HG02973 (cell line): Measurements from ENCODE around the gene TREX2.
"Not testable (repeated sequence)": the region's sequence is repeated elsewhere in the genome, so short reads cannot be mapped to it uniquely, and the experiment has no call there.

ENCODE experiments used
- ATAC-seq: cut with Tn5 transposase; IDR thresholded peaks from one replicate; pipeline ENCODE4 v1.9.1; 2021; ENCODE audit warnings: moderate library complexity; ENCODE audit not compliant: unreplicated experiment

The TREX2 gene

DNA sequence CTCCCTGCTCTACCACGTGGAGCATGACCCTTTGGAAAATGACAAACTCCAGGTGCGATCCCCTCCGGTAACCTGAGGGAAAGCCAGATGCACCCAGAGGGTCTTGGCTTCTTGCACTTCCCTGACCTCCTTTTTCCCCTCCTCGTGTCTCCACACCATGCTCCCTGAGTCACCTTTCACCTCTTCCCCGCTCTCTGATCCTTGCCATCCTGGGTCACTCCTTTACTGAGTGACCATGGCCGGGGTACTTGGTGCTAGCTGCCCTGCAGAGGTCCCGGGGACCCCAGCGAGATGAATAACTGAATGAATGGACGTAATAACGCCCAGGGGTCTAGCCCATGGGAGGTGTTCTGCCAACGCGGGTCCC, 35.0 kb downstream of the TREX2 start:
- ATAC-seq: no peak

DNA sequence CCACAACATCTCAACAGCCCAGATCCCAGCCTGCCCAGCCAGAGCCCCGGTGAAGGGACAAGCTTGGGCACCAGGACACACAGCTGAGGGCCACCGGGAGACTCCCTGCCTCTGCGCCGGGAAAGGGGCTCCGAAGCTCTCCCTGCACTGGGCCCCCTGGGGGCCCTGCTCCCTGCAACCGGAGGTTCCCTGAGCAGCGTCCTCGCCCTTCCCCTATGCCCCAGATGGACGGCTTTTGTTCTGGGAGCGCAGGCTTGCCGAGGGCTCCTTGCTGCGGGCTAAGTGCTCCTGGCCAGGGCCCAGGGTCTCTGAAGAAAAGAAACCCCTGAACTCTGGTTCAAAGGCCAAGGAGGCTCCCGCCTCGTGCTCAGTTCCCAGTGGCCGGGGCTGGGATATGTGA, 35.5 kb downstream of the TREX2 start:
- ATAC-seq: no peak

DNA sequence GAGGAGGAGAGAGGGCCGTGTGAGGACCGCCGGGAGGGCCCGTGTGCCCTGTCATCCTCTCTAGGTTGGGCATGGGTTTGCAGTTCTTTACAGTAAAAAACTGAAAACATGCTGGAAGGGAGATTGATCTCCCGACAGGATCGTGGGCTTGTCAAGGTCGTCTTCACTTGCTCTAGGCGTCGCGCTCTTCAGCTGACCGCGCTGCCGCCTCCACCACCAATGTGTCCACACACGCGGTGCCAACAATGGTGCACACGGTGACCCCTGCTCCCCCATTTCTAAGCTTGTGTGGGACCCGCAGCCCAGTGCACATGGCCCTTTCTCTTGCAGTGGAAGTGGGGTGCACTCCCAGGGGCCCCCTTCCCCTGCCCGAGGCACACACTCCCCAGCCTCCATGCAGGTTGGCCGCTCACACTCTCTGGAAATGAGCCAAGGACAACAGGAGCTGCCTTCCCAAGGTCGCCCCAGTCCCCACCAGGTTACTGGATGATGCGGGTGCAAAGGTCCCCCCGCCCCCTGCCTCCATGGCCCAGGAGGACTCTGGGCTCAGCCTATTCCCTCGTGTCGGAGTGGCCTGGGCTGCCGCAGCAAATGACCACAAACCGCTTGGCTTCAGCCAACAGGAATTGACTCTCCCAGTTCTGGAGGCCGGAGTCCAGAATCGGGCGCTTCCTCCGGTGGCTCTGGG, 36.3 kb downstream of the TREX2 start:
- ATAC-seq: no peak

GRCh38 chrX:153408871-153409351, 36.9 kb downstream of the TREX2 start:
- no peak for ATAC-seq

- no peak for ATAC-seq
Observed at GRCh38 chrX:153408221-153408721, 37.6 kb downstream of the TREX2 start.

DNA sequence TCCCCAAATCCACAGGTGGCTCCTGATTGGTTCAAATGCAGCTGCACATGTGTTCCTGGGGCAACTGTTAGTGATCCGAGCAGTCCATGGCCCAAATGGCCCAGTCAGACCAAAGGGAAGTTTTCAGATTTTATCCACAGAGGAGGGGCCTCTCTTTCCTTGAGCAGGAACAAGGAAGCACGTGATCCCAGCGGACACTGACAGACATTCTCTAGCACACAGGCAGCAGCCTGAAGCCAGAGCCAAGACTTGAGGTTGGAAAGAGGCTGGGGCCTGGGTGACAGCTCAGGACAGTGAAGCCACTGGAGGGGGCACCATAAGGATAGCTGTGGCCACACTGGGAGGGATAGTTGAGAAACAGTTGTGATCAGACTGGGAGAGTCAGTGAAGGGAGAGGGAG, 38.1 kb downstream of the TREX2 start:
- no peak for ATAC-seq

DNA sequence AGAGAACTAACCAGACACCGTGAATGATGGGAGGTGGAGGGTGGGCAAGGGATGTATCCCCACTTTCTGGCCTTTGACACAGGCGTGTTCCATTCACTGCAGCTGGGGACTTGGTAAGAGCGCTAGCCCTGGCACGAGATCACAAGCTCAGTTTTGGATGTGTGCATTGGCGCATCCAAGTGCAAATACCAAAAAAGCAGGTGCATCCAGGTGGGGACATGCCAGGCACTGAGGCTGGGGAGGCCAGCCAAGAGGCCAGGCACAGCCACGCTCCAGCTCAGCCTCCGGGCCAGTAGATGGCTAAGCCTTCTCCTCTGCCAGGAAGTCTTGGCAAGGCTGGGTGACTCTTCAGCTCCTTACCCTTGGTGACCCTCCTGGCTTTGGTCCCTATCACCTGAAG, 39.0 kb downstream of the TREX2 start:
- ATAC-seq: no peak

DNA sequence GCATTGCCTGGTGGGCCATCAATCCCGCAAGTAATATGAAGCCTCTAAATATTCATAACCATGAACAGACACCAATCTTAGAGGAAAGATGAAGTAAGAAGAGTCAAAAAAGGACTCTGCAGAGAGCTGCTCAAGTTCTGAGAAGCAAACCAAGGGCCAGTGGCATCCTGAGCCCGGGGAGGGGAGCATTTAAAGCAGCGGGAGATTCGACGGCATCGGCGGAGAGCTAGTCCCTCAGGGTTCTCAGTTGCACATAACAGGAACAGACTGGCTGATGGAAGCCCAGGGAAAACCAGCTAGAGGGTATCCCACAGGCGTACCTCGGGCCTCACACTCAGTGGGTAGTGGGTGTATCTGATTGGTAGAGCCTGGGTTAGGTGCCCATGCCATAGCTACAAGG, 39.8 kb downstream of the TREX2 start:
- no peak for ATAC-seq

- ATAC-seq: no peak
Observed at GRCh38 chrX:153405426-153405825, 40.4 kb downstream of the TREX2 start.

DNA sequence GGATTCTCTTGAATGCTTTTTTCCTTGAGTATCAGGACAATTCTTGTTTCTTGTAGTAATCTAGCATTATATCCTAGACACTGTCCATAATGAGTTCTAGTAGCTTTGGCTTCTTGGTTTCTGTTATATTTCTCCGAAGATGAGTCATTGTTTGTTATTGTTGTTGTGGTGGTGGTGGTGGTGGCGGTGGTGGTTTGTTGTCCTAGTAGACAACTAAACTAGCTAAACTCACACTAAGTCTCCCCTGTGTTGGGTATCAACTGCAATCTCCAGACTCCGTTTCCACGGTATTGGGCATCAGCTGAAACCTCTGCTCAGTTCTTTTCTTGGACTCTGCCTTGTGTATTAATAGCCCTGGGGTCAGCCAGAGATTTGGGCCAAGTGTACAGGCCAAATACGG, 41.5 kb downstream of the TREX2 start:
- not testable (repeated sequence) for ATAC-seq

- ATAC-seq: no peak
Observed at GRCh38 chrX:153401133-153401764, 44.6 kb downstream of the TREX2 start, which contains the start of gene PNMA6E. Gene PNMA6E (minus strand): TSS chrX:153401350. CDS start chrX:153398849, 2,501 bp downstream.

DNA sequence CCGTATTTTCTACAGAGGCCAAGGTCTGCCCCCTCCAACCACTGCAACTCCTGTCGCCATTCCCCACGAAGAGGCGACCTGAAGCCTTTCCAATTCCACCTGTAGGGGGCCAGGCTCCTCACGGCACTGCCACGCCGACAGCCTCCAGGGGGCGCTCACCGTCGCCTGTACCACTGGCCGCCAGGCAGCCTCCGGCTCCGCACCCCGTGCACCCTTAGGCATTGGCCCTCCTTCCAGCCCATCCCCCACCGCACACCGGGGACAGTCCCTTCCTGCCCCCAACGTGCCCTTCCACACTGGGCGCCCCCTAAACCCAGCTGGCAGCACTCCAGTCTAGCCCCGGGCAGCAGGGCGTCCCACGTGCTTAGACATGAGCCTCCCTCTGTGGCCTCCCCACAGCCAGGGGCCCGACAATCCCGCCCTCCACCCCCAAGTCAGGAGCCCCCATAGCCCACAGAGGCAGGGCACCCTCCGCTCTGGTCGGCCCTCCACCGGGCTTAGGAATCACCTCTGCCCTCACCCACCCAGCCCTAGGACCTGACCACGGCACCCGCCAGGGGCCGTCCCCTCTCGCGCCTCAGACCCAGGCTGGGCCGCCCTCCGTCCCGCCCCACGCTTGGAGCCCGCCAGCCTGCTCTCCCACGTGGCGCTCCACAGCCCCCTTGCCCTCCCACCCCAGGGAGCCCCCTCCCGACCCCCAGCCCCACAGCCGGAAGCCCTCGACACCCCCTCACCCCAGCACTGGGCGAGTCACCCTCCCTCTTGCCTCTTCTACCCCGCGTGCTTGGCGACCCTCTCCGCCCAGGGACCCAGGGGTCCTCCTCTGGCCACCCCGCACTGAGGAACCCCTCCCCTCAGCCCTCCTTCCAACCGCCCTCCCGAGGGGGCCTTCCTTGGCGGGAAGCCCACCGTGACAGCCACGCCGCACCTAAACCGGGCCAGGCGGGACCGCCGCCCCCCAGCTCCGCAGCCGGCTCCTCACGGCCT, 45.4 kb downstream of the TREX2 start:
- peak; percentile 56 for ATAC-seq

GRCh38 chrX:153398275-153398960, 47.4 kb downstream of the TREX2 start:
- no peak for ATAC-seq

- ATAC-seq: no peak
Observed at GRCh38 chrX:153397256-153397960, 48.4 kb downstream of the TREX2 start.

DNA sequence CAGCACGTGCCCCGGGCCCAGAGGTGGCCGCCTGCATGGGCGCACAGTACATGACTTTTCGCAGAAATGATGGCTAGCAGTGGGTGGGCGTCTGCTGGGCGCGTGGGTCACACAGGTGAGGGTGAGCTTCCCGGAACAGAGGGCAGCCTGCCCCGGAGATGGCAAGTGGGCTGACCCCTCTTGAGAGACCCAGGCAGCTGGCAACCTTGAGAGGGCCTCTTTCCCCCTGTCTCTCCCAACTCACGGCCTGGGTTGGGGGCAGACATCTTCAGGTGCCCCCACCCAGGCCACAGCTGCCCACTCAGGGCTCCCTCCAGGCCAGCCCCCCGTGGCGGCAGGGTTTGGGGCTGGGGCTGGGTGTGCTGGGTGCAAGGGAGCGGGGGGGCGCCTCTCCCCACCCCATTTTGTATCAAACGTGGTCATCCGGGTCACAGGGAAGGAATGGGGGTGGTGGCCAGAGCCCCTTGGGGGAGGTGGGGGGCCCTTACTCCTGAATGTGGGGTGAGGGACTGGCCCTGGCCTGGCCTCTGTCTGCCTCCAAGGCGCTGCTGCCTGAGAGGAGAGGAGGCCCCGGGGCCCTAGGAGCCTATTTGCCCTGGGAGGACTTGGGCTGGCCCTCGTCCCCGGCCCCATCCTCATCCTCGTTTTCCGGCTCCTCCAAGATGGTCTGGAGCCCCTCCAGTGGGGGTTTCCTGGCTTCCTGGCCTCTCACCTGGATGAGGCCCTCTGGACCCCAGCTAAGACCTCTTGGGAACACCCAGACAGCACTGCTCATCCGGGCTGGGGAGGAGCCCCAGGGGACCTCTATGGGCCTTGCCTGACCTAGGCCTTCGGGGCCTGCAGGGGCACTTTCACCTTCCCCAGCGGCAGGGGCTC, 49.3 kb downstream of the TREX2 start:
- no peak for ATAC-seq

DNA sequence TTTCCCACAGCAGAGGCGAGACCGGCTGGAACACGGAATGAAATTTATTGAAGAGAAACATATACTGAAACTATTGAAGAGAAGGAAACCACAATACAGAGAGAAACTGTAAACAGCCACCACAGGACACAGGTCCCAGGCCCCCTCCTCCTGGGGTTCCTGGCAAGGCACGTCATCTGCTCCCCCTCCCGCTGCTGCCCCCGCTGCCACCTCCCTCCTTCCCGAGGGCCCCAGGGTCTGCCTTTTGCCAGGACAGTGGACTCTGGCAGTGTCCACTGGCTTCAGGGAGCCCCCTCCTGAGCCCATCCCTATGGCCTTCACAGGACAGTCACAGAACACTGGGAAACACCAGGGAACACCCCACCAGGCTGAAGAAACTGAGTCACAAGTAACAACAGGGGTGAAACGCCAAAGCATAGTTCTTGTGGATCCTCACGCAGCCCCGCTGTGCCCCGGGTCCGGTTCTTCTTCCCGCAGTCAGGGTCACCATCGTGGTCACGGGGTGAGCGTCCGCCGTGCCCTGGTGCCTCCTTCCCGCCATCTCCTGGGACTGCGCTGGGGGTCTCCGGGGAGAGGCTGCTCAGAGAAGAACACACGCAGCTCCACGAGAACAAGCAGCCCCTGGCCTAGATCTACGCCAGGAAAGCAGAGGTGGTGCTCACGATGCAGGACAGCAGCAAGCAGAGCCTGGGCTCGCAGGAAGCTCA, 50.1 kb downstream of the TREX2 start:
- no peak for ATAC-seq

- no peak for ATAC-seq
Observed at GRCh38 chrX:153394612-153395011, 51.2 kb downstream of the TREX2 start.
